ENCODE measurements around the gene RAD51B.
A peak's percentile ranks its signal among the peaks of the same experiment; 100 is the strongest.

RAD51B gene

DNA sequence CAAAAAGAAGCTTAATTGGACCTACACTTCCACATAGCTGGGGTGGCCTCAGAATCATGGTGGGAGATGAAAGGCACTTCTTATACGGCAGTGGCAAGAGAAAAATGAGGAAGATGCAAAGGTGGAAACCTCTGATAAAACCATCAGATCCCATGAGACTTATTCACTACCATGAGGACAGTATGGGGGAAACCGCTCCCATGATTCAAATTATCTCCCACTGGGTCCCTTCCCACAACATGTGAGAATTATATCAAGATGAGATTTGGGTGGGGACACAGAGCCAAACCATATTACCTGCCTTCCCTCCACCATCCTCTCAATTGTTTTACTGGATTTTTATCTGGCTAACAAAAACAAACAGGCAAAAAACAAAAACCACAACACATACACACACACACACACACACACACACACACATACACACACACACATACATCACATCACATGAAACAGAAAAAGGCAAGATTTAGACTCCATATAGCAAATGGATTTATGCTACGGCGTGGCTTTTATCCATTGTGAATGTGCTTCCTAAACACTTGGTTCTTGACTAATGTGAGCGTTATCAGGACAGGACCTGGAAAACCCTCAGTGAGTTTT lies 906.6 kb downstream of the RAD51B start:
- no peak for DNase-seq

DNA sequence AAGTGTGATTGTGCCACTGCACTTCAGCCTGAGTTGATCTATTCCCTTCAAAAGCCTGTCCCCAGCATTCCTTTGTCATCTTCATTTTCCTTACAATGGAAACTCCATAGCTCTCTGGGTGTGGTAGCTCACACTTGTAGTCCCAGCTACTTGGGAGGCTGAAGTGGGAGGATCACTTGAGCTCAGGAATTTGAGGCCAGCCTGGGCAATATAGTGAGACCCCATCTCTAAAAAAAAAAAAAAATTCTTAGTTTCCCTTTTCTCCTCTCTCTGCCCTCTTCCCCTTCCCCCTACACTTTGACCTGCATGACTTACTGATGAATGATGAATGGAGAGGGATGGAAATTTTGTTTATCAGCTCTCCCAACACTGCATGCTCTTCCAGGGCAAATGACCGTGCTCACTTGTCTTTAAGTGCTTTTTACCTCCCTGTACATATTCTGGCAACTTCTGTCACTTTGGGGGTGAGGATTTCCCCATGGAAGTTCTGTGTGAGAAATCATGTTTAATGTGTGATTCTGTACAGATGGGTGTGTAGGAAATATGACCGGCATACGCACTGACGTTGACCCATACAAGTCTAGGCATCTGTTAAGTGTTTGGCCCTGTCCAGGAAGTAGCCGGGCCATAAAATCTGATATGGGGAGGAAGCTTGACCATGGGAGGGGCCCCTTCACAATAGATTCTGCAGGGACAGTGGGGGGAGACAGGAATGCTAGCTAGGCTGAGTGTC lies 907.9 kb downstream of the RAD51B start:
- no peak for DNase-seq

GRCh38 chr14:68728342-68729106 lies 908.9 kb downstream of the RAD51B start:
- DNase-seq = no peak

GRCh38 chr14:68729556-68729955 lies 910.0 kb downstream of the RAD51B start:
- no peak for DNase-seq

GRCh38 chr14:68730348-68730747 lies 910.8 kb downstream of the RAD51B start:
- DNase-seq = no peak

DNA sequence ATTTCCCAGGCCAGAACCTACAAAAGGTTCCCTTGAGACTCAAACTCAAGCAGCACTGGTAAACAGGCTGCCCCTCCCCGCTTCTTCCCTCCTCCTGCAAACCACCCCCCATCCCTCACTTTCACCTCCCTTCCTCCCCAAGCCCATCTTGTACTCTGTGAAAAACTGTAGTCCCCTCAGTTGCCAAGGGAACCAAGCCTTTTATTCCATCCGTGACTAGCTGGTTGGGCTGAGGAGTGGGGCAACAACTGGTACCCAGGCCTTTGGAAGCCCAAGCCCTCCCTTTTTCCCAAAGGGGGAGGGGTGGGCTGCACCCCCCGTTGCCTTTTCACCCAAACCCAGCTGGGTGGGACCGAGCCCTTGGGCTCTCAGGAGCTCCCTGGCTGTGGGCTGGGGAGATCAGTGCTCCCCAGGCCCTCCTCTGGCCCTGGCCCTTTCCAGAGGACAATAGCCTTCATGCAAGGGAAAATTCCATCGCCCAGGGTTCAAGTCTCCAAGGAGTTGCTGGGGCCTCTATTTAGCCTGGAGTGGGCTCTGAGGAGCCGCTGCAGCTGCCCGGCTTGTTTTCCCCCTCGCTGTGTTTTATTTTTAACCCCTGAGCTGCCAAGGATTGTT lies 911.3 kb downstream of the RAD51B start:
- no peak for DNase-seq

DNA sequence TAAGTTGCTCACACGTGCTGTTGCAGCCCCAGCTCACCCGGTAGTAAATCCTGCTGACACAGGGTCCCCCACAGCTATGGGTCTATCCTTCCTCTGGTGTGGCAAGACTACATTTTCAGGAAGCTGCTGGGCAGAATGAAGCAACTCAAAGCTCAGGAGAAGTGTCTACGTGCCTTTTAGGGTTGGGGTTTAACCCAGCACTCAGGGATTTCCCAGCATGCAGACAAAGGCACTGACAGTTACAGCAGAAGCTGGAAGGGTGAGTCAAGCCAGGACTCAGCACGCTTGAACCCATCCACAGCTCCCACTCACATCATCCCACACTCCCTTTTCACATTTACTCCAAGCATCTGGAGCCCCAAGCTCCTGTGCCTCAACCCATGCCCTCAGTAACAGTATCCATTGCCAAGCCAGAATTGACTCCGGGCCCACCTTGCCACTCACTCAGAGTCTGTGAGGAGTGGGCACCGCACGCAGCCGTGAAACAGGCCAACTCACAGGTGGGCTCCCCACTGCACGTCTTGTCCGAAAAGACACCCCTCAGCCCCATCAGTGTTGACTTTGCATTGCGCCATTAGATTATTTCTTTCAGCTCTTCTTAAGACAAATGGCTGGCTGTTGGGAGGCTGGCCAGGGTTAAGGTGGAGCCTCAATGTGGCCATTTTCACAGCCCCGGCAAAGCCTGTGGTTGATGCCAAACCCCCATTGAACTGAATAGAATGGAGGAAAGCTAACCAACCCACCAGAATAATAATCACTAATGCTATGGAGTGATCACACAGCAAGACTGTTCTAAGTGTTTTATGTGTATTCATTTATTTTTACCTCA lies 913.7 kb downstream of the RAD51B start:
- DNase-seq = peak; percentile 67

- peak; percentile 77 for DNase-seq
These were observed 914.7 kb downstream of the RAD51B start for GRCh38 chr14:68734231-68734732.

DNA sequence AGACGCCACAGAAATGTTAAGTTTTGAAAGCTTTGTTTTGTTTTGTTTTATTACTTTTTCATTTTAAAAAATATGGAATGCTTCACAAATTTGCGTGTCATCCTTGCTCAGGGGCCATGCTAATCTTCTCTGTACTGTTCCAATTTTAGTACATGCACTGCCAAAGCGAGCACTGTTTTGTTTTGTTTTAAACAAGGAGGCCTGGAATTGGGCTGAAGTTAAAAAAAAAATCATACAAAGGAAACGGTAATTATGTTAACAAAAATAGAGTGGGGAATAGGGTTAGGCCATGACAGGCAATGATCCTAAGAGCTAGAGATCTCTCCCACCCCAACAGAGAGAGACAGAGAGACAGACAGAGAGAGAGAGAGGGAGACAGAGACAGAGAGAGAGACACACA lies 916.3 kb downstream of the RAD51B start:
- no peak for DNase-seq

DNA sequence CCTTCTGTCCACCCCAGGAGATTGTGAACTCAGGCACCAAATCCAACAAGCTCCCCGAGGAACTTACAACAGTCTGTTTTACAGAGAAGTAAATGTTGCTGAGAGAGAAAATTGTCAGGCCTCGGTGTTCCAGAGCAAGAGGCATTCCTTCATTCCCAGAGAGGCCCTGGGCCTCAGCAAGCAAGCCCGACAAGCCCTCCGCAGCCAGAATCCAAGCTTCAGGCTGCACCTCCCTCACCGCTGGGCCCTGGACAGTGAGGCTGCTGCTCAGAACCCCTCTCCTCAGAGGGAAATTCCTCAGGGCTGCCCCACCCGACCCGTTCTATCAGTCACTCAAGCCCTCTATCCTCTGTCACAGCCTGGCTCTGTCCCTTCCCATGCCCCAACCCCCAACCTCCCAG lies 916.9 kb downstream of the RAD51B start:
- no peak for DNase-seq

DNA sequence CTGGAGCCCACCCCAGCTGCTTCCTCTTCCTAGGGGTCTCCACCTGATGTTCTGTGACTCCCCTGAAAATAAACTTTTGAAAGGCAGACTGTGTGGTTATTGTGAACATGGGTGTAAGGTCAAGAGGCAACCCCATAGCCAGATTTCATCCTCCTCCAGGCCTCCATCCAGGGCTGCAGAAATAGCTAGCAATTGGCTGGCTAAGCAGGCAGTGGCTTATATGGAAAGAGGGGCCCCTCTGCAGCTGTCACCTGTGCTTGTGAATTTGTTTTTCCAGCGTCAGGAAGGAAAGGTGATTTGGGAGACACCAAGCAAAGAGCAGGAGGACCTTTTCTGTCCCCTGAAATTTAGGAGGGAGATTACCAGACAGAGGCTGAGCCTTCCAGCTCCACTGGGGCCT lies 917.5 kb downstream of the RAD51B start:
- no peak for DNase-seq

- DNase-seq = no peak
These were observed 919.0 kb downstream of the RAD51B start for GRCh38 chr14:68738559-68738958.

DNA sequence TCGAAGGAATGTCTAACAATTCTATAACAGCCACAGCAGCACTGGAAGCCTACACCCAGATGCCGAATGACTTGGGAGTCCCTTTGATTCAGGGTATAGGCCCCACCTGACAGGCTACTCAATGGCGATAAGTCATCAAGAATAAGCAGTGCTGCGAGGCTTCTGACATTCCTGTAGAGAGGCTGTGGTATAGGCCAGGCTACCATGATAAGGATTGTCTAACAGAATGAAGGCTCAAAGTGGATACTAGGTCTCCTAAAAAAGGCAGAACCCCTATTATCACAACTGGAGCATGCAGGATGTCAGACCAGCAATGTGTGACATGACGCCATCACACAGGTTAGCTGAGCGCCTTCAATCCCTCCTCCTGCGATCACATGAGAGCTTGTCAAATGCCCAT lies 920.1 kb downstream of the RAD51B start:
- DNase-seq = no peak

DNA sequence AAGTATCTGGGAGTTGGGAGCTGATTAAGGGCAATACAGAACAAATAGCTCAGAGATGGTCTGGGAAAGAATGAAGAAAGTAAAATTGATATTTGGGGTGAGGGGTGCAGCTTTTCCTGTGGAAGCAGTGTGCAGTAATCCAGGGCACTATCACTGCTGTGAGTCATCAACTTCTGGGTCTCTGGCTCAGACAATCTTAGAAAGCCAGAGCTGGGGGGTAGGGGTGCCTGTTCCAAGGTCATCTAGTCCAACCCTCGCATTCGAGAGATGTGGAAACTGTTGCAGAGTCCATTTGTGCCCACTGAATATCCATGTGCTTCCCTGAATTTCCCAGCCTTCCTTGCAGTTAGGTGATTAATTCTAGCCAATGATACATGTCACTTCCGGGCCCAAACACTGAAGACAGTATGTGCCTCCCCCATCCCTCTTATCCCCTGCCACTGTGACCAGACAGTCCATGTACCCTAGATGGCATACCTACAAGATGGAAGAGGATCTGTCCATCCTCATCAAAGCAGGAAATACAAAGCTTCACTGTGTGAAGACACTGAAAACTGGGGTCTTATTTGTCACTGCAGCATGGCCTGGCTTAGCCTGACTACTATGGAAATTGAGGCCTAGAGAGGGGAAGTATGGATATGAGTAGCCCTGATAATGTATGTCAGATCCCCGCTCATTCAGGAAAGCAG lies 921.4 kb downstream of the RAD51B start:
- no peak for DNase-seq

DNA sequence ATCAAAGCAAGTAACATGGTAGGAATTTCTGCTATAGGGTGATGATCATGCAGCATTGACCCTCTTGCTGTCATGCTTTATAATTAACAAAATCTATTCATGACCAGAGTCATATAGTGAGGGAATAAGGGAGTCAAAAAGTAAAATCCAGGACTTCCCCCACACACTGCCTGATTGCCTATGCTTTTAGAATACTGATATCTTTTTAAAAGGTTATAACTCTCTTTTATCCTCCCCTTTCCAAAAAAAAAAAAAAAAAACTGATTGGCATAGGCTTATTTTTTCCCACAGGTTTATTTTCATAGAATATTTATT lies 921.9 kb downstream of the RAD51B start:
- no peak for DNase-seq

DNA sequence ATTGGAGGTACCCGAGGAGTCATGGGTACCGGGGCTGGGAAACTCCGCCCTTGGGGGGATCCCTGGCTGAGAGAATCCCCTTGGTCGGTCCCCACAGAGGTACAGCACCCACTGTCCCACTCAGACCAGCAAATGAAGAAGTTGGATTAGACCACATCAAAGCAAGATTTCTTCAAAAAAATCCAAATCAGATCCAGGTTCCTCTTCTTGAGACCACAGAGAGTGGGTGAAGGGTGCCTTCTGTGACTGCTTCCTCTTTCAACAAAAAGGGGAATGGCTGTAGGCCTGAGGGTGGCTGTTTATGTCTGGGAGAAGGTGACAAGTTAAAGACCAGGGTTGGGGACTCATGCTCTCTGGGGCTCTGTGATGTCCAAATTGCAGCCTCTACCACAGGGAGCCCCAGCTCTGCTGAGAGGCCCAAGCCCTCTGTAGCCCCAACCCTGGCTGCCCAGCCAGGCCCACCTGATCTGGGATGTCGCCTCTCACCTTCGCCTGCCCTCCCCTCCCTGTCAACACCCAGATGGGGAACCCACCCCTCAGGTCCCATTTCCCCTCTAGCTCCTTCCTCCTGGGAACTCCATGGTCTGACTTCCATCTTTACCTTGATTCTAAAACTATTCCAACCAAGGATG lies 922.4 kb downstream of the RAD51B start:
- no peak for DNase-seq

DNA sequence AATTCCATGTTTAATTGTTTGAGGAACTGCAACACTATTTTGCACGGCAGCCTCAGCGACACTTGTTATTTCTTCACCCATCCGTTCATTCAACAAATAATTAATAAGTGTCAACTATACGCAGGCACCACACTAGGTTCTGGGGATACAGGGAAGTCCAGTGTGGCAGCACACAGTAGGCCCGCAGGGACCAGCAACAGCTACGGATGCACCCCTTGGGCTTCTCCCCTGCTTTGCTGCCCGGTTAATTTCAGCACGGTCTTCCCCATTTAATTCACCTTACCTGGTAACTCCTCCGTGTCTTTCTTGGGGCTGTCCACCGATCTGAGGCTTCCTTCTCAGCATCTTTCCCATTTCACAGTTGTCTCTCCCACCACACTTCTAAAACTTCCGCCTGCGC lies 925.0 kb downstream of the RAD51B start:
- no peak for DNase-seq

- no peak for DNase-seq
These were observed 927.8 kb downstream of the RAD51B start for GRCh38 chr14:68747393-68747792.

- no peak for DNase-seq
These were observed 928.7 kb downstream of the RAD51B start for GRCh38 chr14:68748260-68748659.

DNA sequence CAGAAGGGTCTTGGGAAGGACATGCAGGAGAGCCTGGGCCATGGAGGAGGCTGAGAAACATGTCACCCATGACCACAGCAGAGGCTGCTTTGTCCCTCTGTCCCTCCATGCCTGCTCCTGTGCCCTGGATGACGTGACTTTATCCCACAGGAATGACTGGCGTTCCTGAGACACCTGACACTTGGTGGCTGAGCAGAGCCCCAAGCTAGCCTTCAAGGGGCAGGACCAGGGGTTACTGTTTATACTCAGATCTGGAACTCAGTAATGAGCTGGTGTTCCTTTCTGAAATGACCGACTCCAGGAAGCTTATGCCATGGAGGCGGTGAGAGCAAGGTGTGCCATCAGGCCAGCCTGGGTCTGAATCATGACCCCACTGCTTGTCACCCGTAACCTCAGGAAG lies 929.1 kb downstream of the RAD51B start:
- peak; percentile 5 for DNase-seq

All from activated effector memory CD4-positive, alpha-beta T cell treated with anti-CD3 and anti-CD28 coated beads, Interleukin-2, amount 50 U/mL, for 16 hours (primary cell).